ENCODE data around the gene CTR9.
A peak's percentile ranks its signal among the peaks of the same experiment; 100 is the strongest.

CTR9 gene

DNA sequence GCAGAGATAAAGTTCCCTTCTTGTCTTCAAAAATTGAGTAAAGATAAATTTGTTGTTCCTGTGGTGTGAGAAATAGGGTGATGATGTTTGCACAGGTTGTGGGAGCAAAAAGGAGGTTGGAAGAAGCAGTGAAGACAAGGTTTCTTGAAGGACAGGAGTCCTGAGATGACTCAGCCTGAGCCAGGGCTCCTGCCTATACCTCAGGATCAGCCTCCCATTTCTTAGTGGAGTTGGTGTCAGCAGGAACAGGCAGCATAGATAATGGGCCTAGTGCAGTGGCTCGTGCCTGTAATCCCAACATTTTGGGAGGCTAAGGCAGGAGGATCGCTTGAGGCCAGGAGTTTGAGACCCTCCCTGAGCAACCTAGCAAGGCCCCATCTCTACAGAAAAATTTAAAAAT lies 29.0 kb downstream of the CTR9 start:
- no peak for DNase-seq (ENCODE audit: low read depth)

DNA sequence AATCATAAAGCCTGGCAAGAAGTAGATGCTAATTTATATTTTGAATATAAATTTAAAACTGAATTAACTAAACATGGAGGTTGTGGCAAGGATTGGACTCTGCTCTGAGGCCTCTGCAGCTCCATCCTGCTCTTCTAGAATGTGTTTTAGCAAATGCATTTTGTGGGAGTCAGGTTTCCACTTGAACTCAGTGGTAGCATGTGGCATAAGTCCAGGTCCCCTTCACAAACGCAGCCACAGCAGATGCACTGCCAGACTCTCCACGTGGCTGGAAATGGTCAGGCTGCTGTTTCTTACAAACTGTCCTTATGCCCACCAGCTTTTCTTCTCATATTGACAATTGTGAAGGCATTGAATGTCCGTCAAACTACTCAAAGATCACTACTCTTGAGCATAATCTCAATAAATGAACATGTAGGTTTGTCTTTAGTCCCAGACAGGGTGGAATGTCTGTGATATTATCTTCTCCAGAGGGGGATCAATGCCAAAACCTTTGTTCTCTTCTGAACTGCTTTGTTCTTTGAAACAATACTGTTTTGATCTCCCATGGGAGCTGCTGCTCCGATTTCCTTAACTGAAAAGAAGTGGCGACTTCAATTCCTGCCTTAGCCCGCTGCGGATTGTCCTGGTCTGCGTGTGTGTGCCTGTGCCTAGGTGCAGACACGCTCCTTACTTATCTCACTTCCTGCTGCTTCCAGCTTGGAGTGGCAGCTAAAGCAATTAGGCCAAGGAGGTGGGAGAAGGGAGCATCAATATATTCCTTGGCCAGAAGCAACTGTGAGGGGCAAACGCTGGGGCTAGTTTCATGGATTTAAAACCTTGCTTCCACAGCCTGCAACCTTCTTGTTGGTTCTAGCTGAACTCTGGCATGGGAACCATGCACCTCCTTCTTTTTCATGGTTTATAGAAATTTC lies 33.4 kb downstream of the CTR9 start:
- no peak for DNase-seq (ENCODE audit: low read depth)

DNA sequence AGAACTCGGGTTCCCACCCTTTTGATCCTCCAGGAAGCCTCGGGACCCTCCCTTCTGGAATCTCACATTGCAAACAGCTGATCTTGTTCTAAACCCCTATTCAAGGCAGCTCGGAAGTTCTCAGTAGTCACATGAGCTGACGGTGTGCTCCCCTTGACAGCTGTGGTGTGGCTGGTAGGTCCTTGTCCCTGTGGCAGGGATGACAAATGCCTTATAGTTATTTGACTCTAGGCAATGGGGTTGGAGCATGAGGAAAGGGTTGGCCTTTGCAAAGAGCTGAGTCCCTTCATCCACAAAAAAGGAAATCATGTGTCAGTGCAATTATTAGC lies 34.1 kb downstream of the CTR9 start:
- DNase-seq (ENCODE audit: low read depth) = no peak

DNA sequence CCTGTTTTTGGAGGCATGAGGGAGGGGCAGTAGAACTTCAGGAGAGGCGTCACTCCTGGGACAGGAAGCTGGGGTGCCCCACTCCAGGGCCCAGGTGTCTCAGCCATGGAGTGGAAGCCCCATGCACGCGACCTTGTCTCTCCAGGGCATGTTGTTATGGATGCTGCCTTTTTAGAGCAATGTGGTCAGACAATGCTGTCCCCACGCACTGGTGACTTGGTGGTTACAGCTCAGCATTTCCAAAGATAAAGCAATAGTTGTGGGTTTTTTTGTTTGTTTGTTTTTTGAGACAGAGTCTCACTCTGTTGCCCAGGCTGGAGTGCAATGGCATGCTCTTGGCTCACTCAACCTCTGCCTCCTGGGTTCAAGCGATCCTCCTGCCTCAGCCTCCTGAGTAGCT lies 35.4 kb downstream of the CTR9 start:
- DNase-seq (ENCODE audit: low read depth) = no peak

DNA sequence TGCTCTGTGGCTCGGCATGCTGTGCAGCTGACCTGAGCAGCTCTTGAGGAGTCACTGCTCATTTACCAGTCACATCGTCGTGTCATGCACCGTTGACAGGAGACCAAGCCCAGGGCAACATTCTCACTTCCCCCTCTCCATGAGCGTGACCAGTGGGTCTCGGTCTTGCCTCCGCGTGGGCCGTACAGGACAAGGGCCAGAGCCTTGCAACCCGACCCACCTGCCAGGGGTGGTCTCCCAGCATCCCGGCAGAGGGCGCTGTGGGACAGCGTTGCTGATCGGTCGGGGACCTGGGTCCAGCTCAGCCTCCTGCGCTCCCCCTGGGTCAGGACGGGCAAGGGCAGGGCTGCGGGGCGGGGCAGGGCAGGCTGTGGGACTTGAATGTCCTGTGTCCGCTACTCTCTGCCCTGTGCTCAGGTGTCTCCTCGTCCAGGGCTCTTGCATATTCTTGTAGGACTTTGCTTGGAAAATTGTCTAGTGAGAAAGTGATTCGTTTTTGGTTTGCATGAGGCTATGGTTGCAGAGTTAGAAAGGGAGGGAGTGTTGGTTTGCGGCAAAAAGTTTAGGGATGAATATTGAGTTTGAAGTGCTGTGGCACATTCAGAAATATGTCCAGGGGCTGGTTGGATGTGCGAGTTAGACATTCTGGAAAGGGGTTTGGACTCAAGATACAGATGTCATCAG lies 41.5 kb downstream of the CTR9 start:
- DNase-seq (ENCODE audit: low read depth) = peak; percentile 84

DNA sequence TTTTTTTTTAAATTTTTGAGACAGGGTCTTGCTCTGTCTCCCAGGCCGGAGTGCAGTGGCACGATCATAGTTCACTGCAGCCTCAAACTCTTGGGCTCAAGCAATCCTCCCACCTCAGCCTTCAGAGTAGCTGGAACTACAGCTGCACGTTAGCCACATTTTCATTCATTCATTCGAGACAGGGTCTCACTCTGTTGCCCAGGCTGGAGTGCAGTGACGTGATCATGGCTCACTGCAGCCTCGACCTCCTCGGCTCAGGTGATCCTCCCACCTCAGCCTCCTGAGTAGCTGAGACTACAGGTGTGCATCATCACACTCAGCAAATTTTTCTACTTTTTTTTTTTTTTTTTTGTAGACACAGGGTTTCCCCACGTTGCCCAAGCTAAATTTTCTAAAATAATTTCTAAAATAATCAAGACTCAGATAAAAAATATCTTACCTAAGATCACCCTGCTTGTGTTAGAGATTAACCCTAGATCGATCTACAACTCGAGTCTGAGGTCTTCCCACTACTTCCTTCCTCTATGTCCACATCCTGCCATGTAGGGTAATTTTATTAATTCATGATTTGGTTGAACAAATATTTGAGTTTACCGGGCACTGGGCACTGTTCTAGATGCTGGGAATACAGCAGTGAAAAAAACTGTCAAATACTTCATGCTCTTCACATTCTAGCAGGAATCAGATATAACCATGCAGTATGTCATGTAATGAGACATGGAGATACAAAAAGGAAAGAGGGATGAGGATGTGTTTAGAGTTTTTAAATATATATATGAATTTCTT lies 42.6 kb downstream of the CTR9 start:
- no peak for DNase-seq (ENCODE audit: low read depth)

DNA sequence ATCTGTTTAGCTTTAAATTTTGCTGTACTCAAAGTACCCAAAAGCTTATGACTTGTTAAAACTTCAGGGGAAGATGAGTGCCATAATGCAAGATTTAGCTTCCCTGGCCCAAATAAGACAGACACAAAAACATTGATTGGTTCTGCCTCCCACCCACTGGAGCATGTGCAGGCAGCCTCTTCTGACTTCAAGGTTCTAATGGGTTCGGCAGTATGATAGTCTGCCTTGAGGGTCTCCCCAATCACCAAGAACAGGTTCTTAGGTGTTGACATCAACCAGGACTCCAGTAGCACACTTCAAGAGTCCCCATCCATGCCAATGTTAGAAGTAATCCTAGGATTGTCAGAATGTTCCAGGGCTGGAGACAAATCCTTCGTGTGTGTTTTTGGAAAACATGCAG lies 45.1 kb downstream of the CTR9 start:
- no peak for DNase-seq (ENCODE audit: low read depth)

DNA sequence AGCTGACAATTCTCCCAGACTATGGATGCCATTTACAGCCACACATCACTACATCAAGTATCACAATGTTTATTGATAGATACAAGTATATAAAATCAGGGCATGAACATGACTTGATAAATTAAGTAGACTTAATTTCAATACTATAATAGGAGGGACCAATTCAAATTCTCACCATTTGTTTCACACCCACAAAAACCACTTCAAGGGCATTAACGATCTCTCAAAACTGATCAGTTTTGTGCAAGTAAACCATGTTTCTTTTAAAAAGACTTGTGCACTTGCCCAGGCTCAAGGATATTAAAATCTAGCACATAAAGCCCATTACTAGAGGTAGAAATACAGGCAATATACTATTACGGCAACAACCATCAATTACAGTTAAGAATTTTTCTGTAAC lies 46.0 kb downstream of the CTR9 start:
- DNase-seq (ENCODE audit: low read depth) = no peak

DNA sequence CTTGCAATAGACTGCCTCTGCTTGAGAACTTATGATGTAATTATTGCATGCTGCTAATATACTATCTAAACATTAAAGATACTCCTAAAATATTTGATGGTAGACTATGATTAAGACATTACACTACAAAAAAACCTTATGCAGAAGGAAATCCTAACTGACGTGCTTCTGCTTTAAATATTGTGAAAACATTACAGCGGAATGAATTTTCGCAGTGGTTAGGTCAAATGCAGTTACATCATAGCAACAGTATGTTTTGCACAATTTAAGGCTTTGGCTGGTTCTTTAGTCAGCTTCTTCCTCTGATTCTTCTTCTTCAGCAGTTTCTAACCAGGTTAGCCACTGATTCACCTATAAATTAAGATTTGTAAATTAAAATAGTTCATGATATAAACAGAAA lies 46.5 kb downstream of the CTR9 start:
- no peak for DNase-seq (ENCODE audit: low read depth)

DNA sequence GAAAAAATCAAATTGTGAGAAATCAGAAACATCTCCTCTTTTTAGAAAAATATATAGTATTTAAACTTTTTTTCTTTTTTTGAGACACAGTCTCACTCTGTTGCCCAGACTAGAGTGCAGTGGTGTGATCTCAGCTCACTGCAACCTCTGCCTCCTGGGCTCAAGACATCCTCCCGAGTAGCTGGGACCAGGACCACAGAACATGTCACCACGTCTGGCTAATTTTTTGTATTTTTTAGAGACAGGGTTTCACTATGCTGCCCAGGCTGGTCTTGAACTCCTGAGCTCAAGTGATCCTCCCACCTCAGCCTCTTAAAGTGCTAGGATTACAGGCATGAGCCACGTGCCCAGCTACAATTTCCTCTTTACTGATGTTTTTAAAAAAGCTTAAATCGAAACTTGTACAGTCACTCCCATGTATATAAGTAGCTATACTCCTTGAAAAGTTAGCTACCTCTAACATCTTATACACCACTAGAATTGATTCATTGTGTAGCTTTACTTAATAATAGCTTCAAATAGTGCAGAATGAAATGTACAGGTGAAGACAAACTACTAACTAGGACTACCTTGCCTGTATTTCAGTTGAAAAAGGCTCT lies 47.4 kb downstream of the CTR9 start:
- no peak for DNase-seq (ENCODE audit: low read depth)

DNA sequence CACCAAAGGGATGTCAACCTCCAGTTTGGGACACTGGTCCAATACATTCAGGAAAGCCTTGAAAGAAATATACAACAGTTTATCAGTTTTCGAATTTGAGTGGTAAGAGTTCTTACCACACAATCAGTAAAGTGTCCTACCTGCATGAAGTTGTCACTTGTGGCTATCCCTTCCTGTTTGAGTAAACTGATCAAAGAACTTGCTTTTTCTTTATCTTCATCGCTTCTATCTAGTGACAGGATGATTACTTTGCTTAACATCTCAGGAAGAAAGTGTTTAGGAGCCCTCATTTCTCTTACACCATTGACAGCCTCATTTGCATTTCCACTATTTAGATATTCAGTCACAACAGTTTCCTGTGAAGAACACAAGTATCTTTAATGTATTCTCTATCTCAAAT lies 49.2 kb downstream of the CTR9 start:
- no peak for DNase-seq (ENCODE audit: low read depth)

DNA sequence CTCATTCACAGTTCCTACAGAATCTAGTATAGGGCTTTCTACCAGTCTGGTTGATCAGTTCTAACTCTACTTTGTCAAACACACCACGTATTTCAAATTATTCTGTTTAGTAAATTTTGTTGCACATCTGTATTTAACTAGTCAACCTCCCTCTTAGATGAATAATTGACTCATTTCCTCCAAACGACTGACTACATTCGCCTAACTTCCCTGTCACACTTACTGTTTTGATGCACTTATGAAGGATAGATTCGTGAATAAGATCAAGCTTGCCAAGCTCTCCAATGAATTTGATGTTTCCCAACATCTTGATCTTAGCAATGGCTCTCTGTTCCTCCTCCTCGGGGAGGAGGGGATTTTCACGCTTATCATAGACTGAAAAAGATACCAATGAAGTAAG lies 52.6 kb downstream of the CTR9 start:
- DNase-seq (ENCODE audit: low read depth) = no peak

DNA sequence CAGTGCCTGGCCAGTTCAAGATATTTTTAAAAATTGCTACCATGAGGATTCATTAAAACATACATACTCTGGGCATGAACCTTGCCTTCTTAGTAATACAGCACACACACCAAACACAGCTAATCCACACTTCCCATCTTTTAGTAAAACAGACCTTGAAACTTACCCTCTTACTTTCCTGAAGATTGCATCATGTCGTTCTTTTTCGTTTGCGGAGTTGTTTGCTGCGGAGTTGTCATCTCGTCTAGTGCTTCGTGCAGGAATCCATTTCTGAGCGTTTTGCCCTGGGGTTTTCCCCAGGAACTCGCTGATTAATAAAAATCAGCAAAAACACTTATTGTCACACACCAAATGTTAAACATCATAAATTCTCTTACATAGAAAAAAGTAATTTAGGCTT lies 54.7 kb downstream of the CTR9 start:
- no peak for DNase-seq (ENCODE audit: low read depth)

DNA sequence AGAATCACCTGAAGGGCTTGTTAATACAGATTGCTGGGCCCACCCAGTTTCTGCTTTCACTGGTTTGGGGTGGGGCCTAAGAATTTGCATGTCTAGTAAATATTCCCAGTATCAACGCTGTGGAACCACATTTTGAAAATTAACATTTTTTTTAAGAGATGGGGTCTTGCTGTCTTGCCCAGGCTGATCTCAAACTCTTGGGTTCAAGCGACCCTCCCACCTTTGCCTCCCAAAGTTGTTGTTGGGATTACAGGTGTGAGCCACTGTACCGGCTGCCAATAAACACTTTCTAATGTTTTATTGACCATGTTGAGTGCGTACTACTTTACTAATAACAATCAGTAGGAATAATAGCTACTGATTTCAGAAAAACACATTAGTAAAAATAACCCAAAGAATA lies 55.2 kb downstream of the CTR9 start:
- no peak for DNase-seq (ENCODE audit: low read depth)

DNA sequence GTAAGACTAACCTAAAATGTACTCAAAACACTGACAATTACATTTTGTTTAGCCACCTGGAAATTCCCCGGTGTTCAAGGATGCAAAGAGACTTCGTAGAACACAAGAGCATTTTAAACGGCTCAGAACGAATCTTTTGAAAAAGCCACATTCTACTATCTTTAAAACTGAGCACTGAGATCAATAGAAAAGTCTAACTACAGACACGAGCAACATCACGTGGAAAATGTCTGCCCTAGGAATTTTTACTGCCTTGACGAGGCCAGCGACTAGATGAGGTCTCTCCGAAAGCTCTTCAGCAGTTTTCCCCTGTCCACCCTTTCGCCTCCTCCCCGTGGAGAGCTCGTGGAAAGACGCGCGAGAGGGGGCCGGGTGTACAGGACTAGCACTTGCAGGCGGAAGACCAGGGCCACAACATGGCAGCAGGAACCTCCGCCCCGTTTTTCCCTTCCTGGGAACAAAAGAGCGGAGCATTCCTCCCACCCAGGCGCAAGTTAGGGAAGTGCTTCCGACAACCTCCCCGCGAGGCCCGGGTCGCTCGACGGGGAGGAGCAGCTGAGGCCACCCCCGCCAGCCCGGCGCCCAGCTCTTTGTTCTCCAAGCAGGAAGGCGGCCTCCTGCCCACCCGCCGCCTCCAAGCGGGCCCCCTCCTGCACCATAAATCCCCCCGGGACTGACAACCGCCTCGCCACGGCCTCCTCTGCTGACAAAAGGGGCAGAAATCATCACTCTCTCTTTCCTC lies 56.6 kb downstream of the CTR9 start:
- peak; percentile 17 for DNase-seq (ENCODE audit: low read depth)

DNA sequence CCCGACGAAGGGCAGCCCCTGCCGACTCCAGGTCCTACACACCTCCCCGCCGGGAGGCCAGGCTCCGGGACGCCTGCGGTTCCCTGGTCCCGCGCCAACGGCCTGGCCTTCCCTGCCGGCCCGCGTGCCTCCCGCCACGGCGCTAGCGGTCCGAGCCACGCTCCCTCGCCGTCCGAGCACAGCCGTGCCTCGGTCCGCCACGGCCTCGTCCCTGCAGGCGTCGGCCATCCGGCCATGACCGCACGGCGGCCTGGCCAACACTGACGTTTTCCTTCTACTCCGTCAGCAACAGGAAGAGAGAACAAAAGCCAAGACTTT lies 57.1 kb downstream of the CTR9 start:
- DNase-seq (ENCODE audit: low read depth) = no peak

DNA sequence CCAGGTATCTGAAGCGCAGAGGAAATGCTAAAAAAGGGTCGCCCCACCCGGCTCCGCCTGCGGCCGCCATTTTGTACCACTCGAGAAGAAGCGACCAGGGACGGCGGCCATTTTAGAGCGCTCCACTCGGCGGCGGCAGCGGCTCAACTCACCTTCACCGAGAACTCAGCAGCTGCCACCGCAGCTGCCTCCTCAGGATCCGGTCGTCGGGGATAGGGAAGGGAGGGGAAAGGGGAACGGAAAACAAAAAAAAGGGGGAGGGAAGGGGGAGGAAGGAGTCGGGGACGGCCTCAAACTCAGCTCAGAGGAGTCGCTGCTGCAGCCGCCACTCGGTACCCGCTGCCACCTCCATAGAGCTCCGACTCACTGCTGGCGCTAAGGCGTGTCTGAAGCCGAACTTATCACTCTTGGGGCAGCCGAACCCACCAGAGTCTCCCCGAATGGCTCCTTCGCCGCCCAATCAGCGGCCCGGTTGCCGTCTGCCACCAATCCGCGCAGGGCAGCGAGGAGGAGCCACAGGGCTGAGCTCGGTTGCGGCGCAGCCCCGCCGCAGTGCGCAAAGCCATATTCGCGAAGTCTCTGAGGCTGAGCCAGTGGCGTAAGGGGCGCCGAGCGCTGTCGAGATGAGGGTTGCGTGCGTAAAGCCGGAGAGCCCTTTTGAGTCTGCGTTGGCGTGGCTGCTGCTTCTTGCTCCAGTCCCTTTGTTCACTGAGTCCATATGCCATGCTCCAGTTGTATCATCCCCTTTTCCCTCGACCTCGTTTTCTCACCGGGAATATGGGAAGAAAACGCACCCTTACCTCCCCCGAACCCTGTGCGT lies 57.7 kb downstream of the CTR9 start, which contains the start of gene EIF4G2:
TSS of gene EIF4G2 (minus strand) at position 374 of the 820 bp plus-strand sequence.
- peak; percentile 93 for DNase-seq (ENCODE audit: low read depth)

DNA sequence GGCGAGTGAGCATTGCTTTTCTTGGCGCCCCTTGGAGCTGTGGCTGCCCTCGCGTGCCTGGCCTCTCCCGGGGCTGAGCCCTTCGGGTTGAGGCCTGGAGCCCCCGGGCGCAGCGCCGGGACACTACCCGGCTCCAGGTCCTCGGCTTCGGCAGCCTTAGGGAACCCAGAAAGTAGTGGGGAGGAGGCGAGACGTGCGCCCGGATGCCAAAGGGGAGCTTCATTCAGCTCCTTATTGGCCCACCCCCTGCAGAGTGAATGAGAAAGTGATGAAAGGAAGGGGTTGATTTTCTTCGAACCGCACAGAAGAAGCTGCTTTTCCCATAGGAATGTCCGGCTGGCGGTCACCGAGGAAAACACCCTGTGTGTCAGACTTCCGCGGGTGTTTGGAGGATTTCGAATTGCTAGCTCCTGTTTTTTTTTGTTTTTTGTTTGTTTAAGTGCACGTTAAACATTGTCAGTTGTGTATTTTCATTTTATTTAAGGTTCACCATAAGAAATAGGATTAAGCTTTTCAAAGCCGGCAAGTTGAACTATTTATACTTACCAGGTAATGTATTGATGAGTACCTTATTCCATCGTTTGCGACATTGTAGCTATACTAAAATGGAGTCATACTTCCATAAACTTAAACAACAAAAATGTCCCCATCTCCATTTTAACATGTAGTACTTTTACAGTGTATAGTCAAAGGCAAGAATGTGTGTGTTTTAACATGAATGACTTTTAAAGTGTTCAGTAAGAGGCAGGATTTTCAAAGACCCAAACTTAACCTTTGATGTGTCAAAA lies 58.5 kb downstream of the CTR9 start:
- DNase-seq (ENCODE audit: low read depth) = peak; percentile 9

DNA sequence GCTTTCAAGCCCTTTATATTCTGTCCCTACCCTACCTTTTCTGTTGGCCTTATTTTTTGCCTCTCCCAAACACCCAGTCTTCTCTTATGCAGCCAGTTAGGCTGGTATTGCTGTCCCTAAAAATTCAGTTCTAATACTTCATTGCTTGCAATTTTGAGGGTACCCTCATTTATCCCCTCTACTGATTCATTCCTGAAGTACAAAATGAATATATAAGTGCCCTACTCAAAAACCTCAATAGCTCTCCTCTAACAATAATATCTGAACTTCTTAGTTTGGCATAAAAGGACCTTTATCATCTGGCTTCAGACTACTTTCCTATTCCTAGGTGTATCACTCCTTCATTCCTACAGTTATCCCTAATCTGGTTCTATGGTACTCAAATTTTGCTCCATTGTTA lies 62.9 kb downstream of the CTR9 start:
- no peak for DNase-seq (ENCODE audit: low read depth)

DNA sequence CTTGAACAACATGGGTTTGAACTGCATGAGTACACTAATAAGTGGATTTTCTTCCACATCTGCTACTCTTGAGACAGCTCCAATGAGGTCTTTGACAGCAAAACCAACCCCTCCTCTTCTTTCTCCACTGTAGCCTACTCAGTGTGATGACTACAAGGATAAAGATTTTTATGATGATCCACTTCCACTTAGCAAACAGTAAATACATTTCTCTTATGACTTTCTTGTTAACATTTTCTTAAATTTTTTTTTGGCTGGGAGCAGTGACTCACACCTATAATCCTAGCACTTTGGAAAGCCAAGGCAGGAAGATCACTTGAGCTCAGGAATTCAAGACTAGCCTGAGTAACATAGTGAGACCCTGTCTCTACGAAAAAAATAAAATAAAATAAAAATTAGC lies 67.5 kb downstream of the CTR9 start:
- no peak for DNase-seq (ENCODE audit: low read depth)

Data from stimulated activated CD8-positive, alpha-beta memory T cell treated with anti-CD3 and anti-CD28 coated beads, Interleukin-7, amount 100 ng/mL, for 24 hours (primary cell).